Neural progenitor cell (in vitro differentiated cells): Measurements from ENCODE around the gene MAP4K3.

Experiments used
- EZH2 ChIP-seq: fragments of 200-600 bp; sonication (generic); IDR thresholded peaks from 2 replicates; pipeline ENCODE4 v1.6.1; 2017; ENCODE audit warnings: antibody characterized with exemption, mild to moderate bottlenecking, moderate library complexity
- TF ChIP-seq, protein P1 (sequence below): fragments of 200-600 bp; sonication (generic); IDR thresholded peaks from 2 replicates; pipeline ENCODE4 v1.5.1; 2017; ENCODE audit warnings: antibody characterized with exemption, mild to moderate bottlenecking

GRCh38 chr2:39455826-39456225, 18.7 kb upstream of the MAP4K3 start:
- TF ChIP-seq EZH2 = no peak
- TF ChIP-seq, protein P1, sequence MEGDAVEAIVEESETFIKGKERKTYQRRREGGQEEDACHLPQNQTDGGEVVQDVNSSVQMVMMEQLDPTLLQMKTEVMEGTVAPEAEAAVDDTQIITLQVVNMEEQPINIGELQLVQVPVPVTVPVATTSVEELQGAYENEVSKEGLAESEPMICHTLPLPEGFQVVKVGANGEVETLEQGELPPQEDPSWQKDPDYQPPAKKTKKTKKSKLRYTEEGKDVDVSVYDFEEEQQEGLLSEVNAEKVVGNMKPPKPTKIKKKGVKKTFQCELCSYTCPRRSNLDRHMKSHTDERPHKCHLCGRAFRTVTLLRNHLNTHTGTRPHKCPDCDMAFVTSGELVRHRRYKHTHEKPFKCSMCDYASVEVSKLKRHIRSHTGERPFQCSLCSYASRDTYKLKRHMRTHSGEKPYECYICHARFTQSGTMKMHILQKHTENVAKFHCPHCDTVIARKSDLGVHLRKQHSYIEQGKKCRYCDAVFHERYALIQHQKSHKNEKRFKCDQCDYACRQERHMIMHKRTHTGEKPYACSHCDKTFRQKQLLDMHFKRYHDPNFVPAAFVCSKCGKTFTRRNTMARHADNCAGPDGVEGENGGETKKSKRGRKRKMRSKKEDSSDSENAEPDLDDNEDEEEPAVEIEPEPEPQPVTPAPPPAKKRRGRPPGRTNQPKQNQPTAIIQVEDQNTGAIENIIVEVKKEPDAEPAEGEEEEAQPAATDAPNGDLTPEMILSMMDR = no peak
